Central memory CD8-positive, alpha-beta T cell (primary cell): ENCODE measurements around the gene NXPE3.

Experiments
- ATAC-seq: fragments of 150-1000 bp; cut with Tn5 transposase; replicated peaks from 2 replicates; pipeline ENCODE4 v1.10.0; 2022; ENCODE audit warnings: mild to moderate bottlenecking, moderate FRiP score, moderate number of reproducible peaks; ENCODE audit not compliant: poor library complexity, severe bottlenecking; ENCODE audit errors: extremely low read depth
- DNase-seq, 2 donors: peaks; one replicate each; pipeline ENCODE4 v3.0.0; 2021; ENCODE audit warnings: low spot score in 2 of 2
- H3K27ac Mint-ChIP-seq: one replicate; pipeline ENCODE4 v1.8.0; 2022; ENCODE audit warnings: low read depth, mild to moderate bottlenecking, moderate library complexity, mixed read lengths
- H3K27me3 Mint-ChIP-seq: one replicate; pipeline ENCODE4 v1.8.0; 2022; ENCODE audit warnings: mixed read lengths
- H3K36me3 Mint-ChIP-seq: one replicate; pipeline ENCODE4 v1.8.0; 2022; ENCODE audit warnings: mild to moderate bottlenecking, moderate library complexity, mixed read lengths; ENCODE audit not compliant: insufficient read depth
- H3K4me1 Mint-ChIP-seq: one replicate; pipeline ENCODE4 v1.8.0; 2022; ENCODE audit warnings: mixed read lengths
- H3K4me3 Mint-ChIP-seq: one replicate; pipeline ENCODE4 v1.8.0; 2022; ENCODE audit warnings: mild to moderate bottlenecking, moderate library complexity, mixed read lengths
- H3K9me3 Mint-ChIP-seq: one replicate; pipeline ENCODE4 v1.8.0; 2022; ENCODE audit warnings: mixed read lengths

NXPE3 gene

DNA sequence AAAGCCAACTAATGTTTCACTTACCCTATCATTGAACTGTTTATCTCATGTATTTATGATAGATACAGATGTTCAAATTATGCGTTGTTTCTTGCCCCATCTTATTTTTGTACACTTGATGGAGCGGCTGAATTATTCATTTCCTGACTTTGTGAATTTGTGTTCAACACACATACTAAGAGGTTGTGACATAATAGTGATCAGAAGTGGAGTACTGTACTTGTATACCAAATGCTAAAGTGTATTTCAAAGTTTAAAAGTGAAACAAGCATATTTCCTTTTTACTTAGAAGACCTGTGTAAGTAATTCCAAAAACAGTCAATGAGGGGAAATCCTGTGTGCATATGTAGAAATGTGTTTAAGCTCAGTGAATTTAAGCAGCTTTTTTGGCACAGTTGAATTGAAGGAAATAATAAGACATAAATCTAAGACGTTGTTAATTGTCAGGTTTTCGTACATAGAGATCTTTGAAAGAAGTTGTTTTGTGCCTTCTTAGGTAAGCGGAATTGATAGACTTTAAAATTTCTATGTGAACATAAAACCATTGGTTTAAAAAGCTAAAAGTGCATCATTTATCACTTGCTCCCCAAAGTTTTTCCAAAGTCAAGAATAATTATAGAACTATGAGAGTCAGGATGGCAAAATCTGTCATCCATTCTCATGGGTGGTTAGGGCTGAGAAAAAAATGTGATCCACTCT lies 72.2 kb downstream of the NXPE3 start:
- Mint-ChIP-seq H3K27ac (peak overlapping the region; percentile 99), H3K36me3 (peaks cover 66% of the 10 kb centered on the region), H3K4me3 (peak overlapping the region; percentile 95), H3K9me3 (no peaks in the 10 kb centered on the region), H3K4me1 (peaks cover 51% of the 10 kb centered on the region), H3K27me3 (no peaks in the 10 kb centered on the region)
- ATAC-seq (no peak), DNase-seq (no peak)

DNA sequence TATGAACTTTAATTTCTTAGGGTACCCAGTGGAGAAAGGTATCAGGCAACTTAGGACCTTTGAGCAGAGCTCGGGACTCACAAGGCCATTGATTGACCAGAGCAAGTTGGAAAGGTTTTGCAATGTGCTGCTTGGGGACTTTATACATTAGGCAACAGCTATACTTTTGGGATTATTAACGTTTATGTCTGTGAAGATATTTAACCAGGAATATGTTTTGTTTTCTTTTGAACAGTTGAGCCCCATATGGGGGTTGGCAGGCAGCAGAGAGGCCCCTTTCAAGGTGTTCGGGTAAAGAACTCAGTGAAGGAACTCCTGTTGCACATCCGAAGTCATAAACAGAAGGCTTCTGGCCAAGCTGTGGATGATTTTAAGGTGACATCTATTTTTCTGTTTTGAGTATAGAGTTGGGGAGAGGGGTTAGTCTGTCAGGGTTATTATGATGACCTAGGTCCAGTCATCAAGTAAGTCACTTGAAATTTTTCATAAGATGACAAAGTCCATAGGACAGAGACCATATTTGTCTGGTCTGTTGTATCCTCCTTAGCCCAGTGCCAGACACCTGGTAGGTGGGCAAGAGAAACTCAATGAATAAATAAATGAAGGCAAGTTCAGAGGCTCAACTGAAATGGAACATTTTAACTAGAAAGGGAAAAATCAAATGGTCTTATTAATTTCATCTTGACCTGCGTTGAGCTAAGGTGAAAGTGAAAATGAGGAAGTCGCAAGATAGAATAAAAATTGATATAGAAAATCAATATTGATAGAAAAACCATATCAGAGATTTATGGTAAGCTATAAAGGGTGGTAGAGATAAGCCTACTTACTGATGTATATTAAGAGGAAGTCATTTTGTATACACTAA lies 73.1 kb downstream of the NXPE3 start:
- peak overlapping the region; percentile 95 for H3K4me3 Mint-ChIP-seq
- ATAC-seq (no peak), DNase-seq (no peak)
- peak overlapping the region; percentile 99 for H3K27ac Mint-ChIP-seq
- peaks cover 52% of the 10 kb centered on the region for H3K4me1 Mint-ChIP-seq
- no peaks in the 10 kb centered on the region for H3K27me3 Mint-ChIP-seq
- H3K9me3 Mint-ChIP-seq, result no peaks in the 10 kb centered on the region
- H3K36me3 Mint-ChIP-seq, result peaks cover 75% of the 10 kb centered on the region

DNA sequence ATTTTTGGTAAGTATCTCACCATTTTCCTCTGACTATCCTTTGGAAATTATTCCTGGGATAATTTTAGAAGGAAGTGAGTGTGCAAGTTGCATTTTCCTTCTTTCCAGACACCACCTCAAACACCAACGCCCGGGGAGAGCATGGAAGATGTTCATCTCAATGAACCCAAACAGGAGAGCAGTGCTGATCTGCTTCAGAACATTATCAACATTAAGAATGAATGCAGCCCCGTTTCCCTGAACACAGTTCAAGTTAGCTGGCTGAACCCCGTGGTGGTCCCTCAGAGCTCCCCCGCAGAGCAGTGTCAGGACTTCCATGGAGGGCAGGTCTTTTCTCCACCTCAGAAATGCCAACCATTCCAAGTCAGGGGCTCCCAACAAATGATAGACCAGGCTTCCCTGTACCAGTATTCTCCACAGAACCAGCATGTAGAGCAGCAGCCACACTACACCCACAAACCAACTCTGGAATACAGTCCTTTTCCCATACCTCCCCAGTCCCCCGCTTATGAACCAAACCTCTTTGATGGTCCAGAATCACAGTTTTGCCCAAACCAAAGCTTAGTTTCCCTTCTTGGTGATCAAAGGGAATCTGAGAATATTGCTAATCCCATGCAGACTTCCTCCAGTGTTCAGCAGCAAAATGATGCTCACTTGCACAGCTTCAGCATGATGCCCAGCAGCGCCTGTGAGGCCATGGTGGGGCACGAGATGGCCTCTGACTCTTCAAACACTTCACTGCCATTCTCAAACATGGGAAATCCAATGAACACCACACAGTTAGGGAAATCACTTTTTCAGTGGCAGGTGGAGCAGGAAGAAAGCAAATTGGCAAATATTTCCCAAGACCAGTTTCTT lies 74.2 kb downstream of the NXPE3 start:
- Mint-ChIP-seq H3K27me3 (no peaks in the 10 kb centered on the region), H3K4me3 (no peak overlapping the region)

DNA sequence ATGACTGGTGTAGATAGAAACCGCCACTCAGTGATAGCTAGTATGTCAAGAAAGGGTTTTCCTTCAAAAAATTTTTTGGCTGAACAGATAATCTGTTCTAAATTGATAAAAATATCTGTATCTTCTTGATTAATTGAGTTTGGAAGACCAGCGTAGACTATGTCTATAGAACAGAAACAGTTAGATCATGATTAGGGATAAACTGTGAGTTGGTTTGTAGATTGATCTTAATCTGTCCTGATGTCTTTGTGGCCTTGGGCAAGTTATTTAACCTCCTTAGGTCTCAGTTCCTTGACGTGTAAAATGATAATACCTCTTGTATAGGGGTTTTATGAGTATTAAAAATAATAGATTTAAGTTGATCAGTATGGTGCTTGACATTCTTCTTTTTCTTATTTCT lies 75.0 kb downstream of the NXPE3 start:
- no peak overlapping the region for H3K4me3 Mint-ChIP-seq
- H3K27ac Mint-ChIP-seq, result peak overlapping the region; percentile 54
- H3K4me1 Mint-ChIP-seq, result peaks cover 53% of the 10 kb centered on the region
- DNase-seq, result no peak
- H3K27me3 Mint-ChIP-seq, result no peaks in the 10 kb centered on the region
- no peak for ATAC-seq
- no peaks in the 10 kb centered on the region for H3K9me3 Mint-ChIP-seq
- H3K36me3 Mint-ChIP-seq, result peaks cover 90% of the 10 kb centered on the region

More for the DNA sequence above, 74.2 kb downstream of the NXPE3 start:
- DNase-seq, result no peak
- Mint-ChIP-seq H3K9me3 (no peaks in the 10 kb centered on the region), H3K36me3 (peaks cover 84% of the 10 kb centered on the region), H3K4me1 (peaks cover 56% of the 10 kb centered on the region), H3K27ac (peak overlapping the region; percentile 54)
- no peak for ATAC-seq

DNA sequence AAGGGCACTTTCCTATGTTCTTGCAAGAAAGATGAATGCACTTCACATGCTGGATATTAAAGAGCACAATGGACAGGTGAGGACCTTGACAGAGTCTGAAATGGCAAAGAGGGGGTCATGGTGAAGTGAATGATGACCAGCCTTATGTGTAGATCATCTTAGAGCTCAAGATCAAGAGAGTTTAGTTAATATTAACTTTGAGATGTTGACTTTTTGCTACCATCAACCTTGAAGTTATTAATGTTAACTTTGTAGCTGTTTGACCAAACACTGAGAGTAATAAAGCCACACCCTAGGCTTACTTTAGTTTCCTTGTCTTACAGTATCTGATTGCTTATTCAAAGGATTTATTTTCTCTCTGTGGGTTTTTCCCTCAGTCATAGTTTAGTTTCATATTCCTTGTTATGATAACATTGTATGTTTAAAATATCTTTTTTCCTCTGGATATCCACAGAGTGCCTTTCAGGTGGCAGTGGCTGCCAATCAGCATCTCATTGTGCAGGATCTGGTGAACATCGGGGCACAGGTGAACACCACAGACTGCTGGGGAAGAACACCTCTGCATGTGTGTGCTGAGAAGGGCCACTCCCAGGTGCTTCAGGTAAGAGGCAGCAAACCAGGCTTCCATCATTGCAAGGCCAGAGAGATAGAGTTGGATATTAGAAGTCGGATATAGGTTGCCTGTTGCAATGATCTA lies 75.7 kb downstream of the NXPE3 start:
- DNase-seq (no peak), ATAC-seq (no peak)
- H3K27me3 Mint-ChIP-seq, result no peaks in the 10 kb centered on the region
- peaks cover 53% of the 10 kb centered on the region for H3K4me1 Mint-ChIP-seq
- H3K36me3 Mint-ChIP-seq, result peaks cover 97% of the 10 kb centered on the region
- H3K4me3 Mint-ChIP-seq, result no peak overlapping the region
- H3K27ac Mint-ChIP-seq, result peak overlapping the region; percentile 54
- no peaks in the 10 kb centered on the region for H3K9me3 Mint-ChIP-seq

DNA sequence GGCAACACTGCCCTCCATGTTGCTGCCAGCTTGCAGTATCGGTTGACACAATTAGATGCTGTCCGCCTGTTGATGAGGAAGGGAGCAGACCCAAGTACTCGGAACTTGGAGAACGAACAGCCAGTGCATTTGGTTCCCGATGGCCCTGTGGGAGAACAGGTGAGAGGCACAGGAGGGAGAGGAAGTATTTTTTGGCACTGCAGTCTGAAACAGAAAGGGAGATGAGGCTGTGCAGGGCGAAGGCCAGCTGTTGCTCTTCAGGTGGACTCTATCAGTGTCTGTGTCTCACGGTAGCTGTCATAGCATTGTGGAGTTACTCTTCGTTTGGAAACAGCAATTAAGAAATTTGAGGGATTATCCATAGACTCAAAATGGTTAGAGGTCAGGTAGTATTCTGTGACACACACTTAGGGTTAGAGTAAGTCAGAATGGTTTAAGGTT lies 78.3 kb downstream of the NXPE3 start:
- Mint-ChIP-seq H3K4me1 (peaks cover 36% of the 10 kb centered on the region), H3K27ac (peak overlapping the region; percentile 9), H3K9me3 (no peaks in the 10 kb centered on the region), H3K27me3 (no peaks in the 10 kb centered on the region), H3K4me3 (no peak overlapping the region), H3K36me3 (peaks cover 94% of the 10 kb centered on the region)
- ATAC-seq, result no peak
- DNase-seq, result no peak

DNA sequence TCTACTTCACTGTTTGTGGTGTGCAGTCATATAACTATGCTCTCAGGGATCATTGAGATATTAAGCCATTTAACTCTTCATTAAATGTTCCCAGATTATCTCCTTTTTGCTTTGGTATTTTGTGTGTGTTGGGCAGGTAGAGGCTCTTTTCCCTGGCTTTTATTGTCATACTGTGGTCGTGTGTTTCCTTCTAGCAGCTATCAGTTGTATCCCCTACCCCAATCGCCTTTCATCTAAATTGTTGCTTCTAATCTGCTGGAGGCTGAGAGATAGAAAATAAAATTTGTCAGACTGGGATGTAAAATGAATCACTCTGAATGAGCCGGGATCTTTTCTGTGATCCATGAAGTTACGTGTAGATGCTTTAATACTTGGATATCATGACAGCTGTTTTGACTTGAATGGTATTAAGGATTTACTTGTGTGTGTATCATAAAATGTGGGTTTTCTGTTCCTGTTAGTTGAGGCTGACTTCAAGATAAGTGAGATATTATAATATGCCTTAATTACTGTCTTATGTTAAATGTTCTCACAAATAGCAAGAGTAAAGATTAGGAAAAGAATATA lies 79.5 kb downstream of the NXPE3 start:
- Mint-ChIP-seq H3K27me3 (no peaks in the 10 kb centered on the region), H3K9me3 (no peaks in the 10 kb centered on the region), H3K4me3 (no peak overlapping the region), H3K36me3 (peaks cover 90% of the 10 kb centered on the region), H3K27ac (no peak overlapping the region), H3K4me1 (peaks cover 28% of the 10 kb centered on the region)
- DNase-seq (no peak), ATAC-seq (no peak)

DNA sequence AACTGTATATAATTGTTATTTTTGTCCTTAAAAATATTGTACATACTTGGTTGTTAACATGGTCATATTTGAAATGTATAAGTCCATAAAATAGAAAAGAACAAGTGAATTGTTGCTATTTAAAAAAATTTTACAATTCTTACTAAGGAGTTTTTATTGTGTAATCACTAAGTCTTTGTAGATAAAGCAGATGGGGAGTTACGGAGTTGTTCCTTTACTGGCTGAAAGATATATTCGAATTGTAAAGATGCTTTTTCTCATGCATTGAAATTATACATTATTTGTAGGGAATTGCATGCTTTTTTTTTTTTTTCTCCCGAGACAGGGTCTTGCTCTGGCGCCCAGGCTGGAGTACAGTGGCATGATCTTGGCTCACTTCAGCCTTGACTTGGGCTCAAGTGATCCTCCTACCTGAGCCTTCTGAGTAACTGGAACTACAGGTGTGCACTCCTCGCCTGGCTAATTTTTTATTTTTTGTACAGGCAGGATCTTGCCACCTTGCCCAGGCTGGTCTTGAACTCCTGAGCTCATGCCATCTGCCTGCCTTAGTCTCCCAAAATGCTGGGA lies 81.0 kb downstream of the NXPE3 start:
- ATAC-seq (no peak), DNase-seq (no peak)
- H3K27me3 Mint-ChIP-seq, result no peaks in the 10 kb centered on the region
- peaks cover 18% of the 10 kb centered on the region for H3K4me1 Mint-ChIP-seq
- no peak overlapping the region for H3K27ac Mint-ChIP-seq
- H3K36me3 Mint-ChIP-seq, result peaks cover 80% of the 10 kb centered on the region
- no peak overlapping the region for H3K4me3 Mint-ChIP-seq
- H3K9me3 Mint-ChIP-seq, result no peaks in the 10 kb centered on the region

DNA sequence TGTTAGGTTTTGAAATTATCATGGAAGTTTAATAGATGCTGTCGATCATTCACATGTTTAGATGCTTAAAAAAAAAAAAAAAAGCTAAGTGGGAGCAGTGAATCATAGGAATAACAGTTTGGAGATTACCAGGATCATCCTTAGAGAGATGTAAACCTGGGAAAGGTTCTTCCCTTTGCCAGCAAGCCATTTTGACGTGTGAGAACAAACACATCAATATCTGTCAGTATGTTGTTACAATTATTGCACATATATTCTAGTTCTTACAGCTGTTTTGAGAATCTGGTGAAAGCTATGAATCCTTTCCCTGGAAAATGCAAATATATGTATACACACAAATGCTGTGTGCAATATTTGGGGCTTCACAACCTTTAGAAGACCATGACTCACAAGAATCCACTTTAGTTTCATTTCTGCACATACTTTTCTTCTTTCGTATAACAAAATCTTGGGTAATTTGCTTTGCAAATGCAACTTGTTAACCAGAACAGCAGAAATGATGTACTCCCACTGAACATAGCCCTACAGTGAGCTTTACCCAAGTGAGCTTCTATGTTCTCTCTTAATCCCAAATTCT lies 82.3 kb downstream of the NXPE3 start:
- peaks cover 9% of the 10 kb centered on the region for H3K4me1 Mint-ChIP-seq
- H3K4me3 Mint-ChIP-seq, result no peak overlapping the region
- H3K27me3 Mint-ChIP-seq, result no peaks in the 10 kb centered on the region
- no peaks in the 10 kb centered on the region for H3K9me3 Mint-ChIP-seq
- DNase-seq (no peak), ATAC-seq (peak; percentile 11)
- H3K27ac Mint-ChIP-seq, result peak overlapping the region; percentile 47
- H3K36me3 Mint-ChIP-seq, result peaks cover 66% of the 10 kb centered on the region

DNA sequence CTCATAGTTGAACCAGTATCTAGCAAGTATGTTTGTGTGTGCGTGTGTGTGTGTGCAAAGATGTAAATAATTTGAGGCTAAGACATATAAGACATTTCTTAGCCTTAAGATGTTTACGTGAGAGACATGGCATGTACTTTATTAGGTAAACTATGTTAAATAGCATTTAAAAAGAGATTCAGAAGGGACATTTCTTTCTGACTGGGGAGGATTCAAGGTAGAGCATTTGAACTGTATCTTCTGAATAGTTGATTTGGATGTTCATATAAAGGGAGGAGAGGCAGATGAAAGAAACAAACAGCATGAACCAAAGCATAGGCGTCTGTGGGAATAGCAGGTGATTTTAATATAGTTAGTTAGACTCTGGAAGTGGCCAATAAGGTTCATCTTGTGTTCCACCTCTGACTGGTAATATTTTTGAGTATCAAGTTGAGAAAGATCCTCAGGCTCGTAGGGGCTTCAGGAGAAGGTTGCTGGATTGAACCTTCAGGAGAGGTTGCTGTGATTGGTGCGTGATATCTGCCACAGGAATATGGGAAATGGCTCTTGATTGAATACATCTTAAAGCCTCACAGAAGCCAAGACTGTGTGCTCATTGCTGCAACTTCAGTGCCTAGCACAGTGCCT lies 82.9 kb downstream of the NXPE3 start:
- Mint-ChIP-seq H3K36me3 (peaks cover 60% of the 10 kb centered on the region), H3K27me3 (no peaks in the 10 kb centered on the region), H3K4me3 (no peak overlapping the region), H3K27ac (peak overlapping the region; percentile 47), H3K9me3 (no peaks in the 10 kb centered on the region), H3K4me1 (peaks cover 9% of the 10 kb centered on the region)
- ATAC-seq (no peak), DNase-seq (no peak)
